PC-9 (cell line): ENCODE data around the gene LNX1.

Experiments used
- EZH2 ChIP-seq: fragments of 200-600 bp; sonication (generic); IDR thresholded peaks from 2 replicates; pipeline ENCODE4 v1.8.0; 2017; ENCODE audit warnings: antibody characterized with exemption, low read depth
- TF ChIP-seq, protein P1 (sequence below): fragments of 200-600 bp; sonication (generic); conservative IDR thresholded peaks from 2 replicates; pipeline ENCODE4 v1.6.1; 2017; ENCODE audit warnings: mixed run types, antibody characterized with exemption, mild to moderate bottlenecking, moderate library complexity

DNA sequence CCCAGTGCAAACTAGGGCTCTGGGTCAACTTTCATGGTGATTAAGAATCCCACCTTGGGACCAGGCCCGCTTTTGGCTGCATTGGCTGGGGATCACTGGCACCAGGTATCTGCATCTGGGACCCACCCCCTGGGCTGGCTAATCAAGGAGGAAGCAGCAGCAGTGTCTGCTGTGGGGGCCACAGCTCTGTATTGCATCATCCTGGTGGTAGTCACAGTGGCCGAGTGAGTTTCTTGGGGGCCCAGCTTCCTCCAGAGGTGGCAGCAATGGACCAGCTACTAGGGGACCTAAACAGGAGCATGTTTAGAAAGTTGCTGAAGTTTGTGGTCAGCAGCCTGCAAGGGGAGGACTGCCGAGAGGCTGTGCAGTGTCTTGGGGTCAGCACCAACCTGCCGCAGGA is 15.7 kb downstream of the LNX1 start:
- TF ChIP-seq EZH2 = no peak
- TF ChIP-seq, protein P1, sequence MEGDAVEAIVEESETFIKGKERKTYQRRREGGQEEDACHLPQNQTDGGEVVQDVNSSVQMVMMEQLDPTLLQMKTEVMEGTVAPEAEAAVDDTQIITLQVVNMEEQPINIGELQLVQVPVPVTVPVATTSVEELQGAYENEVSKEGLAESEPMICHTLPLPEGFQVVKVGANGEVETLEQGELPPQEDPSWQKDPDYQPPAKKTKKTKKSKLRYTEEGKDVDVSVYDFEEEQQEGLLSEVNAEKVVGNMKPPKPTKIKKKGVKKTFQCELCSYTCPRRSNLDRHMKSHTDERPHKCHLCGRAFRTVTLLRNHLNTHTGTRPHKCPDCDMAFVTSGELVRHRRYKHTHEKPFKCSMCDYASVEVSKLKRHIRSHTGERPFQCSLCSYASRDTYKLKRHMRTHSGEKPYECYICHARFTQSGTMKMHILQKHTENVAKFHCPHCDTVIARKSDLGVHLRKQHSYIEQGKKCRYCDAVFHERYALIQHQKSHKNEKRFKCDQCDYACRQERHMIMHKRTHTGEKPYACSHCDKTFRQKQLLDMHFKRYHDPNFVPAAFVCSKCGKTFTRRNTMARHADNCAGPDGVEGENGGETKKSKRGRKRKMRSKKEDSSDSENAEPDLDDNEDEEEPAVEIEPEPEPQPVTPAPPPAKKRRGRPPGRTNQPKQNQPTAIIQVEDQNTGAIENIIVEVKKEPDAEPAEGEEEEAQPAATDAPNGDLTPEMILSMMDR = no peak
